ENCODE results near the gene GPD1L.

GRCh38 chr3:32125012-32125411, 18.6 kb downstream of the GPD1L start:
- TF ChIP-seq EZH2 (IDR thresholded peaks at IDR 0.05; ENCODE audit: borderline replicate concordance, control insufficient read depth, low read depth, low read length) (no peak), EP300 (IDR thresholded peaks at IDR 0.05; ENCODE audit: borderline replicate concordance in 1 of 2, control insufficient read depth in 1 of 2, low read depth in 2 of 2, low read length in 2 of 2) (no peak), ZBTB40 (IDR thresholded peaks at IDR 0.05; ENCODE audit: borderline replicate concordance) (no peak), REST (IDR thresholded peaks at IDR 0.05; ENCODE audit: low read depth, low read length) (no peak), ZNF274 (IDR thresholded peaks at IDR 0.05; ENCODE audit: insufficient read depth, insufficient read length) (no peak), CBX5 (IDR thresholded peaks at IDR 0.05; ENCODE audit: low read depth) (no peak), MXI1 (IDR thresholded peaks at IDR 0.05; ENCODE audit: low read depth, low read length) (no peak), POLR2A (IDR thresholded peaks at IDR 0.05; ENCODE audit: low read depth, low read length) (no peak), USF1 (IDR thresholded peaks at IDR 0.05; ENCODE audit: borderline replicate concordance, extremely low read length, insufficient read depth, low read depth, low read length) (no peak), BCL3 (IDR thresholded peaks at IDR 0.05; ENCODE audit: borderline replicate concordance, insufficient read depth, low read depth, low read length, poor library complexity, severe bottlenecking) (no peak), MEF2A (IDR thresholded peaks at IDR 0.05; ENCODE audit: insufficient read depth, low read depth, low read length) (no peak)

All from GM12878 (cell line).